RWPE1 (cell line): ENCODE measurements around the gene MROH8.

Source experiments
- CTCF ChIA-PET: fragments of 350-600 bp; sonication (Branson Sonifier 250); formaldehyde crosslinking; extraction: SDS; loops from one replicate; lab custom pipeline; 2021; lab: Yijun Ruan, JAX
- POLR2A ChIA-PET: fragments of 400-600 bp; formaldehyde crosslinking; extraction: SDS; loops from one replicate; lab custom pipeline; 2020; ENCODE audit warnings: antibody characterized with exemption; ENCODE audit not compliant: low non-redundant PET; lab: Yijun Ruan, JAX
- DNase-seq: peaks from one replicate; pipeline ENCODE4 v3.0.0; 2012; ENCODE audit warnings: low spot score
- H3K27ac ChIP-seq: fragments of 450-650 bp; 2 replicates; pipeline ENCODE4 v1.5.1; 2017
- CTCF ChIP-seq: fragments of 450-650 bp; conservative IDR thresholded peaks from 2 replicates; pipeline ENCODE4 v1.5.1; 2017; ENCODE audit warnings: low read depth, mild to moderate bottlenecking

The MROH8 gene

GRCh38 chr20:37222086-37222485 is 42.7 kb upstream of the MROH8 start:
- CTCF ChIA-PET = interaction anchor here (0.6 to 0.9 kb wide), 4 partner anchors 66 to 840 kb away, joined by 3 to 5 read pairs (median 4); no protein-coding TSS in a partner anchor
- TF ChIP-seq CTCF = no peak
- DNase-seq = no peak
- H3K27ac ChIP-seq = no peak overlapping the region
- POLR2A ChIA-PET = no interaction called here

GRCh38 chr20:37220731-37221130 is 41.4 kb upstream of the MROH8 start:
- ChIA-PET POLR2A (interaction anchor here (0.7 kb wide), 1 partner anchor 892 kb away, joined by 4 read pairs; no protein-coding TSS in a partner anchor), CTCF (interaction anchor here (0.6 to 0.8 kb wide), 3 partner anchors 18 to 380 kb away, joined by 3 to 5 read pairs (median 3); no protein-coding TSS in a partner anchor)
- DNase-seq = no peak
- no peak for TF ChIP-seq CTCF
- no peak overlapping the region for H3K27ac ChIP-seq

GRCh38 chr20:37219751-37220668 is 40.7 kb upstream of the MROH8 start:
- POLR2A ChIA-PET = interaction anchor here (0.7 kb wide), 1 partner anchor 892 kb away, joined by 4 read pairs; no protein-coding TSS in a partner anchor
- H3K27ac ChIP-seq = no peak overlapping the region
- CTCF ChIA-PET = interaction anchor here (0.6 kb wide), 2 partner anchors 17 to 379 kb away, joined by 3 to 5 read pairs; no protein-coding TSS in a partner anchor

GRCh38 chr20:37218976-37219375 is 39.6 kb upstream of the MROH8 start:
- H3K27ac ChIP-seq = no peak overlapping the region
- DNase-seq = no peak
- CTCF ChIA-PET = no interaction called here
- POLR2A ChIA-PET = no interaction called here
- TF ChIP-seq CTCF = no peak

More at GRCh38 chr20:37219751-37220668, 40.7 kb upstream of the MROH8 start:
- no peak for DNase-seq
- no peak for TF ChIP-seq CTCF

- POLR2A ChIA-PET = no interaction called here
- CTCF ChIA-PET = no interaction called here
- TF ChIP-seq CTCF = no peak
- no peak for DNase-seq
- no peak overlapping the region for H3K27ac ChIP-seq
These were observed 39.1 kb upstream of the MROH8 start for GRCh38 chr20:37218441-37218840.

GRCh38 chr20:37209661-37210314 is 30.4 kb upstream of the MROH8 start:
- no peak for TF ChIP-seq CTCF
- peak; percentile 76 for DNase-seq
- CTCF ChIA-PET = interaction anchor here (0.6 to 2.8 kb wide), 5 partner anchors 14 to 1449 kb away, joined by 3 to 18 read pairs (median 4); no protein-coding TSS in a partner anchor
- POLR2A ChIA-PET = interaction anchor here (0.5 kb wide), 1 partner anchor 12 kb away, joined by 3 read pairs; no protein-coding TSS in a partner anchor
- peak overlapping the region; percentile 73 for H3K27ac ChIP-seq
